SK-N-SH (cell line): ENCODE results near the gene VASP. TPM values are rescaled to one million over a fixed set of nuclear protein-coding genes. Genes with fewer than 3 reads are reported as not detected.

Experiments
- CTCF ChIA-PET: fragments of 300-600, 350-600 bp; formaldehyde crosslinking; extraction: SDS; loops from one replicate; lab custom pipeline; 2021; lab: Yijun Ruan, JAX
- POLR2A ChIA-PET: fragments of 350-600 bp; sonication (Branson Sonifier 250); formaldehyde crosslinking; extraction: SDS; loops from one replicate; lab custom pipeline; 2020; ENCODE audit warnings: antibody characterized with exemption, inconsistent platforms; lab: Yijun Ruan, JAX
- DNase-seq: peaks from one replicate; pipeline ENCODE4 v3.0.0; 2012
- H2AFZ ChIP-seq: fragments of 200-600 bp; sonication (generic); 2 replicates; pipeline ENCODE4 v1.8.1; 2016; ENCODE audit warnings: antibody characterized with exemption, mild to moderate bottlenecking, low read depth
- H3F3A ChIP-seq: fragments of 200-600 bp; sonication (generic); replicated peaks from 2 replicates; pipeline ENCODE3; 2016; ENCODE audit warnings: antibody characterized with exemption, mild to moderate bottlenecking; ENCODE audit not compliant: insufficient read depth
- H3K27ac ChIP-seq, 2 experiments: fragments of 200-500 bp in 1 of 2; fragments of 200-600 bp in 1 of 2; sonication (Bioruptor generic) in 1 of 2; sonication (generic), shearing (Covaris generic) in 1 of 2; 2 replicates each; pipeline versions ENCODE4 v1.5.1 to v1.6.1; 2014 to 2016; ENCODE audit warnings: low read depth in 2 of 2, inconsistent platforms in 1 of 2, low read length in 1 of 2, mild to moderate bottlenecking in 1 of 2, mixed read lengths in 1 of 2
- H3K27me3 ChIP-seq: fragments of 200-600 bp; sonication (generic), shearing (Covaris generic); 2 replicates; pipeline ENCODE4 v1.6.1; 2016; ENCODE audit warnings: mixed run types; ENCODE audit not compliant: insufficient read depth
- H3K36me3 ChIP-seq, 2 experiments: fragments of 200-500 bp in 1 of 2; fragments of 200-600 bp in 1 of 2; sonication (Bioruptor generic) in 1 of 2; sonication (generic) in 1 of 2; replicated peaks in 1 of 2; 2 replicates each; pipeline versions ENCODE3 to v1.5.1; 2014 to 2016; ENCODE audit warnings: low read length in 1 of 2, mild to moderate bottlenecking in 1 of 2; ENCODE audit not compliant: insufficient read depth in 2 of 2, control insufficient read depth in 1 of 2
- H3K4me1 ChIP-seq, 2 experiments: fragments of 200-500 bp in 1 of 2; fragments of 200-600 bp in 1 of 2; sonication (Bioruptor generic) in 1 of 2; sonication (generic), shearing (Covaris generic) in 1 of 2; 2 replicates each; pipeline versions ENCODE4 v1.5.1 to v1.6.1; 2014 to 2016; ENCODE audit warnings: low read depth in 1 of 2, low read length in 1 of 2, mixed run types in 1 of 2; ENCODE audit not compliant: insufficient read depth in 2 of 2, control insufficient read depth in 1 of 2
- H3K4me2 ChIP-seq: fragments of 200-600 bp; sonication (generic), shearing (Covaris generic); 2 replicates; pipeline ENCODE4 v1.6.1; 2017; ENCODE audit warnings: mixed run types
- H3K4me3 ChIP-seq, 2 experiments: fragments of 200-500 bp in 1 of 2; fragments of 200-600 bp in 1 of 2; sonication (Bioruptor generic) in 1 of 2; sonication (generic), shearing (Covaris generic) in 1 of 2; 2 replicates each; pipeline versions ENCODE4 v1.5.1 to v1.8.1; 2014 to 2016; ENCODE audit warnings: low read depth in 2 of 2, inconsistent platforms in 1 of 2, low read length in 1 of 2, mild to moderate bottlenecking in 1 of 2, mixed read lengths in 1 of 2, moderate library complexity in 1 of 2
- H3K79me2 ChIP-seq: fragments of 200-600 bp; sonication (generic); 2 replicates; pipeline ENCODE4 v1.8.1; 2017; ENCODE audit warnings: mild to moderate bottlenecking; ENCODE audit not compliant: insufficient read depth
- H3K9ac ChIP-seq: fragments of 200-600 bp; sonication (generic); 2 replicates; pipeline ENCODE4 v1.6.1; 2017; ENCODE audit warnings: mixed run types
- H3K9me2 ChIP-seq: fragments of 200-600 bp; sonication (generic); 2 replicates; pipeline ENCODE4 v1.6.1; 2017; ENCODE audit warnings: mixed run types
- H3K9me3 ChIP-seq: fragments of 200-600 bp; sonication (generic); 2 replicates; pipeline ENCODE4 v1.6.1; 2017; ENCODE audit warnings: mixed run types, mild to moderate bottlenecking, moderate library complexity
- H4K20me1 ChIP-seq: fragments of 200-600 bp; sonication (generic); 2 replicates; pipeline ENCODE4 v1.6.1; 2017; ENCODE audit warnings: mild to moderate bottlenecking, mixed run types; ENCODE audit not compliant: insufficient read depth
- CHD2 ChIP-seq: fragments of 150-350 bp; IDR thresholded peaks from 2 replicates; pipeline ENCODE4 v1.6.1; 2018; ENCODE audit warnings: low read length; ENCODE audit not compliant: partially characterized antibody
- ELF1 ChIP-seq: IDR thresholded peaks from 2 replicates; pipeline ENCODE4 v1.4.0; 2012
- EZH2phosphoT487 ChIP-seq: fragments of 200-600 bp; sonication (generic); IDR thresholded peaks from 2 replicates; pipeline ENCODE4 v1.6.1; 2017; ENCODE audit warnings: low read depth, mixed run types, mild to moderate bottlenecking, antibody characterized with exemption, moderate library complexity, borderline replicate concordance
- FOSL2 ChIP-seq: IDR thresholded peaks from 2 replicates; pipeline ENCODE4 v1.4.0; 2012; ENCODE audit warnings: low read depth, mild to moderate bottlenecking, moderate library complexity, borderline replicate concordance
- FOXJ3 ChIP-seq: sonication (generic); formaldehyde crosslinking; IDR thresholded peaks from 2 replicates; pipeline ENCODE4 v1.5.1; 2020; ENCODE audit warnings: mild to moderate bottlenecking, missing genetic modification reagents
- FOXM1 ChIP-seq: IDR thresholded peaks from 2 replicates; pipeline ENCODE4 v1.4.0; 2012; ENCODE audit warnings: low read depth, mild to moderate bottlenecking
- GATA2 ChIP-seq: sonication (generic); formaldehyde crosslinking; IDR thresholded peaks from 2 replicates; pipeline ENCODE4 v1.5.0; 2020; ENCODE audit warnings: mild to moderate bottlenecking, missing genetic modification reagents
- MAX ChIP-seq: IDR thresholded peaks from 2 replicates; pipeline ENCODE4 v1.4.0; 2012; ENCODE audit warnings: low read depth
- MEF2A ChIP-seq: IDR thresholded peaks from 2 replicates; pipeline ENCODE4 v1.4.0; 2012; ENCODE audit warnings: low read depth, borderline replicate concordance
- MXI1 ChIP-seq: IDR thresholded peaks from 2 replicates; pipeline ENCODE4 v1.6.1; 2012; ENCODE audit warnings: mild to moderate bottlenecking, low read depth, low read length, improper control_type of control experiment
- NFIC ChIP-seq: IDR thresholded peaks from 2 replicates; pipeline ENCODE4 v1.4.0; 2012; ENCODE audit warnings: borderline replicate concordance
- POLR2AphosphoS5 ChIP-seq: IDR thresholded peaks from 2 replicates; pipeline ENCODE4 v1.6.1; 2012; ENCODE audit warnings: low read depth, low read length
- RAD21 ChIP-seq: IDR thresholded peaks from 2 replicates; pipeline ENCODE4 v1.6.1; 2012; ENCODE audit warnings: mild to moderate bottlenecking, low read length
- RCOR1 ChIP-seq: fragments of 150-350 bp; IDR thresholded peaks from 2 replicates; pipeline ENCODE4 v1.6.1; 2017; ENCODE audit warnings: antibody characterized with exemption, low read length
- SIN3A ChIP-seq: IDR thresholded peaks from 2 replicates; pipeline ENCODE4 v1.6.1; 2012; ENCODE audit warnings: low read depth, mild to moderate bottlenecking, low read length, moderate library complexity, borderline replicate concordance
- SMC3 ChIP-seq: IDR thresholded peaks from 2 replicates; pipeline ENCODE4 v1.6.1; 2012; ENCODE audit warnings: low read depth, low read length, improper control_type of control experiment
- TCF12 ChIP-seq: IDR thresholded peaks from 2 replicates; pipeline ENCODE4 v1.4.0; 2012
- WGBS: methylation state at CpG from one replicate; pipeline ENCODE4 v1.1.6; 2017; ENCODE audit warnings: low lambda C conversion rate; 5-methylcytosine and 5-hydroxymethylcytosine counted together
- polyA plus RNA-seq, 3 experiments: library from polyadenylated mRNA; depleted of rRNA; stranded (reverse); fragments of >200 nt; gene quantifications; 2 replicates each; pipeline ENCODE4 v1.2.3, GENCODE V29; 2012
- TF ChIP-seq, protein P1 (sequence below): IDR thresholded peaks from 2 replicates; pipeline ENCODE4 v1.4.0; 2012; ENCODE audit warnings: low read depth, borderline replicate concordance
- TF ChIP-seq, protein P2 (sequence below): IDR thresholded peaks from 2 replicates; pipeline ENCODE4 v1.6.1; 2012; ENCODE audit warnings: mild to moderate bottlenecking, low read depth, low read length, moderate library complexity
- TF ChIP-seq, protein P3 (sequence below): fragments of 150-350 bp; IDR thresholded peaks from 2 replicates; pipeline ENCODE4 v1.6.1; 2017; ENCODE audit warnings: antibody characterized with exemption, low read length, low read depth, borderline replicate concordance

Gene VASP
- polyA plus RNA-seq, 1 of the 3 experiments (the other 2 are of a cell fraction) = 37.8 TPM

GRCh38 chr19:45560686-45561085 is 53.4 kb downstream of the VASP start:
- TF ChIP-seq EZH2phosphoT487 (no peak), POLR2AphosphoS5 (no peak), FOXM1 (no peak), ELF1 (no peak), MXI1 (no peak), MAX (no peak)
- Histone ChIP-seq H3K36me3 (no peaks in the 10 kb centered on the region), H3K27ac (no peak overlapping the region), H3K79me2 (peaks cover 15% of the 10 kb centered on the region), H3K9me2 (no peaks in the 10 kb centered on the region), H3K4me1 (no peaks in the 10 kb centered on the region), H3K9me3 (no peaks in the 10 kb centered on the region), H3K27me3 (no peaks in the 10 kb centered on the region), H2AFZ (no peak overlapping the region), H3K9ac (no peak overlapping the region), H4K20me1 (peaks cover 7% of the 10 kb centered on the region; the same call in 1 of the 2 replicates), H3F3A (peaks cover 4% of the 10 kb centered on the region), H3K4me2 (no peak overlapping the region), H3K4me3 (no peak overlapping the region)
- POLR2A ChIA-PET = no interaction called here
- CTCF ChIA-PET = no interaction called here
- 91% methylated on average over 11 of the region's 11 CpGs for WGBS
- DNase-seq = no peak

GRCh38 chr19:45564131-45564780 is 57.0 kb downstream of the VASP start:
- peaks cover 0 to 5% of the 10 kb centered on the region in 2 experiments; a peak in 1 of 4 replicates for H3K4me1 ChIP-seq

More at GRCh38 chr19:45564131-45564780, 57.0 kb downstream of the VASP start:
- H3K27ac ChIP-seq = no peak overlapping the region
- DNase-seq = no peak
- no peak for TF ChIP-seq MAX
- TF ChIP-seq, protein P1, sequence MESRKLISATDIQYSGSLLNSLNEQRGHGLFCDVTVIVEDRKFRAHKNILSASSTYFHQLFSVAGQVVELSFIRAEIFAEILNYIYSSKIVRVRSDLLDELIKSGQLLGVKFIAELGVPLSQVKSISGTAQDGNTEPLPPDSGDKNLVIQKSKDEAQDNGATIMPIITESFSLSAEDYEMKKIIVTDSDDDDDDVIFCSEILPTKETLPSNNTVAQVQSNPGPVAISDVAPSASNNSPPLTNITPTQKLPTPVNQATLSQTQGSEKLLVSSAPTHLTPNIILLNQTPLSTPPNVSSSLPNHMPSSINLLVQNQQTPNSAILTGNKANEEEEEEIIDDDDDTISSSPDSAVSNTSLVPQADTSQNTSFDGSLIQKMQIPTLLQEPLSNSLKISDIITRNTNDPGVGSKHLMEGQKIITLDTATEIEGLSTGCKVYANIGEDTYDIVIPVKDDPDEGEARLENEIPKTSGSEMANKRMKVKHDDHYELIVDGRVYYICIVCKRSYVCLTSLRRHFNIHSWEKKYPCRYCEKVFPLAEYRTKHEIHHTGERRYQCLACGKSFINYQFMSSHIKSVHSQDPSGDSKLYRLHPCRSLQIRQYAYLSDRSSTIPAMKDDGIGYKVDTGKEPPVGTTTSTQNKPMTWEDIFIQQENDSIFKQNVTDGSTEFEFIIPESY = no peak
- no peak for TF ChIP-seq POLR2AphosphoS5
- TF ChIP-seq FOXJ3 (CRISPR knock-in tag) = no peak
- TF ChIP-seq RAD21 = no peak
- TF ChIP-seq MEF2A = no peak
- TF ChIP-seq, protein P2, sequence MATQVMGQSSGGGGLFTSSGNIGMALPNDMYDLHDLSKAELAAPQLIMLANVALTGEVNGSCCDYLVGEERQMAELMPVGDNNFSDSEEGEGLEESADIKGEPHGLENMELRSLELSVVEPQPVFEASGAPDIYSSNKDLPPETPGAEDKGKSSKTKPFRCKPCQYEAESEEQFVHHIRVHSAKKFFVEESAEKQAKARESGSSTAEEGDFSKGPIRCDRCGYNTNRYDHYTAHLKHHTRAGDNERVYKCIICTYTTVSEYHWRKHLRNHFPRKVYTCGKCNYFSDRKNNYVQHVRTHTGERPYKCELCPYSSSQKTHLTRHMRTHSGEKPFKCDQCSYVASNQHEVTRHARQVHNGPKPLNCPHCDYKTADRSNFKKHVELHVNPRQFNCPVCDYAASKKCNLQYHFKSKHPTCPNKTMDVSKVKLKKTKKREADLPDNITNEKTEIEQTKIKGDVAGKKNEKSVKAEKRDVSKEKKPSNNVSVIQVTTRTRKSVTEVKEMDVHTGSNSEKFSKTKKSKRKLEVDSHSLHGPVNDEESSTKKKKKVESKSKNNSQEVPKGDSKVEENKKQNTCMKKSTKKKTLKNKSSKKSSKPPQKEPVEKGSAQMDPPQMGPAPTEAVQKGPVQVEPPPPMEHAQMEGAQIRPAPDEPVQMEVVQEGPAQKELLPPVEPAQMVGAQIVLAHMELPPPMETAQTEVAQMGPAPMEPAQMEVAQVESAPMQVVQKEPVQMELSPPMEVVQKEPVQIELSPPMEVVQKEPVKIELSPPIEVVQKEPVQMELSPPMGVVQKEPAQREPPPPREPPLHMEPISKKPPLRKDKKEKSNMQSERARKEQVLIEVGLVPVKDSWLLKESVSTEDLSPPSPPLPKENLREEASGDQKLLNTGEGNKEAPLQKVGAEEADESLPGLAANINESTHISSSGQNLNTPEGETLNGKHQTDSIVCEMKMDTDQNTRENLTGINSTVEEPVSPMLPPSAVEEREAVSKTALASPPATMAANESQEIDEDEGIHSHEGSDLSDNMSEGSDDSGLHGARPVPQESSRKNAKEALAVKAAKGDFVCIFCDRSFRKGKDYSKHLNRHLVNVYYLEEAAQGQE = no peak
- no peak for TF ChIP-seq TCF12
- no peak for TF ChIP-seq FOSL2
- TF ChIP-seq SIN3A = no peak
- no peak for TF ChIP-seq NFIC
- TF ChIP-seq GATA2 (CRISPR knock-in tag) = no peak
- no peak for TF ChIP-seq EZH2phosphoT487
- TF ChIP-seq RCOR1 = no peak
- TF ChIP-seq, protein P3, sequence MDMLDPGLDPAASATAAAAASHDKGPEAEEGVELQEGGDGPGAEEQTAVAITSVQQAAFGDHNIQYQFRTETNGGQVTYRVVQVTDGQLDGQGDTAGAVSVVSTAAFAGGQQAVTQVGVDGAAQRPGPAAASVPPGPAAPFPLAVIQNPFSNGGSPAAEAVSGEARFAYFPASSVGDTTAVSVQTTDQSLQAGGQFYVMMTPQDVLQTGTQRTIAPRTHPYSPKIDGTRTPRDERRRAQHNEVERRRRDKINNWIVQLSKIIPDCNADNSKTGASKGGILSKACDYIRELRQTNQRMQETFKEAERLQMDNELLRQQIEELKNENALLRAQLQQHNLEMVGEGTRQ = no peak
- TF ChIP-seq CHD2 = no peak
- no peak for TF ChIP-seq SMC3
- TF ChIP-seq, all 33 proteins: peak for 0
- CTCF ChIA-PET = interaction anchor here (1.2 to 1.6 kb wide), 2 partner anchors 14 to 79 kb away, joined by 3 to 5 read pairs; no protein-coding TSS in a partner anchor
- no peak overlapping the region for H3K4me2 ChIP-seq
- H4K20me1 ChIP-seq = no peaks in the 10 kb centered on the region
- no peak overlapping the region for H2AFZ ChIP-seq
- no peak overlapping the region for H3K9ac ChIP-seq
- H3K27me3 ChIP-seq = no peaks in the 10 kb centered on the region
- H3K4me3 ChIP-seq = no peak overlapping the region
- H3K9me3 ChIP-seq = no peaks in the 10 kb centered on the region
- H3K79me2 ChIP-seq = peaks cover 24% of the 10 kb centered on the region
- WGBS = 94% methylated on average over 5 of the region's 5 CpGs
- H3F3A ChIP-seq = peaks cover 5% of the 10 kb centered on the region
- POLR2A ChIA-PET = no interaction called here
- no peaks in the 10 kb centered on the region for H3K36me3 ChIP-seq
- H3K9me2 ChIP-seq = no peaks in the 10 kb centered on the region
